Measurements from ENCODE around the gene MAST2. TPM values are rescaled to one million over a fixed set of nuclear protein-coding genes. Genes with fewer than 3 reads are reported as not detected.
A peak's percentile ranks its signal among the peaks of the same experiment; 100 is the strongest.

Gene MAST2
- total RNA-seq, 3 donors from 2014 or later: 28.0 to 34.4 (median 31.6) TPM

DNA sequence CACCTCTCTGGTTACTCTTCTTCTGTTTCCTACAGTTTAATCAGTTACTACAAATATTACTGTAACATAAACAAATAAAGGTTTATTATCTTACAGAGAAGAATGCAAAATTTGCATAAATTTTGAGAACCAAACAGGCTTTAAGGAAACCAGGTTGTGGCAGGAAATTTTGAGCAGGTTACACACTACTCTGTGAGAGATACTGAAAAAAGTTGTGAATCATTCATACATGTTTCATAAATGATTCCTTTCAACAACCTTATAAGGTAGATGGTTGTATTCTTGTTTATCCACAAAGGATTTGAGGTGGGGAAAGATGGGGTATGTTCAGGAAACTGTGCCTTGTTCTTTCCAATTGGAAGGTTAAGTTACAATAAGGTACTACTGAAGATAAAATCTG lies 58.6 kb downstream of the MAST2 start:
- Histone ChIP-seq H3K27ac (no peak overlapping the region), H3K27me3 (no peaks in the 10 kb centered on the region), H3K36me3 (no peaks in the 10 kb centered on the region), H3K4me3 (no peak overlapping the region), H3K4me1 (no peaks in the 10 kb centered on the region), H3K9me3 (no peaks in the 10 kb centered on the region)
- no peak for DNase-seq (ENCODE audit: low spot score in 2 of 2)
- intact Hi-C loops (cut with DNase I; ENCODE audit: low total_unique reads): no loop called here
- TF ChIP-seq POLR2AphosphoS5 (IDR thresholded peaks at IDR 0.05) (no peak), POLR2A (IDR thresholded peaks at IDR 0.05) (no peak)
- TF ChIP-seq, protein P1, sequence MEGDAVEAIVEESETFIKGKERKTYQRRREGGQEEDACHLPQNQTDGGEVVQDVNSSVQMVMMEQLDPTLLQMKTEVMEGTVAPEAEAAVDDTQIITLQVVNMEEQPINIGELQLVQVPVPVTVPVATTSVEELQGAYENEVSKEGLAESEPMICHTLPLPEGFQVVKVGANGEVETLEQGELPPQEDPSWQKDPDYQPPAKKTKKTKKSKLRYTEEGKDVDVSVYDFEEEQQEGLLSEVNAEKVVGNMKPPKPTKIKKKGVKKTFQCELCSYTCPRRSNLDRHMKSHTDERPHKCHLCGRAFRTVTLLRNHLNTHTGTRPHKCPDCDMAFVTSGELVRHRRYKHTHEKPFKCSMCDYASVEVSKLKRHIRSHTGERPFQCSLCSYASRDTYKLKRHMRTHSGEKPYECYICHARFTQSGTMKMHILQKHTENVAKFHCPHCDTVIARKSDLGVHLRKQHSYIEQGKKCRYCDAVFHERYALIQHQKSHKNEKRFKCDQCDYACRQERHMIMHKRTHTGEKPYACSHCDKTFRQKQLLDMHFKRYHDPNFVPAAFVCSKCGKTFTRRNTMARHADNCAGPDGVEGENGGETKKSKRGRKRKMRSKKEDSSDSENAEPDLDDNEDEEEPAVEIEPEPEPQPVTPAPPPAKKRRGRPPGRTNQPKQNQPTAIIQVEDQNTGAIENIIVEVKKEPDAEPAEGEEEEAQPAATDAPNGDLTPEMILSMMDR (IDR thresholded peaks at IDR 0.05): no peak

DNA sequence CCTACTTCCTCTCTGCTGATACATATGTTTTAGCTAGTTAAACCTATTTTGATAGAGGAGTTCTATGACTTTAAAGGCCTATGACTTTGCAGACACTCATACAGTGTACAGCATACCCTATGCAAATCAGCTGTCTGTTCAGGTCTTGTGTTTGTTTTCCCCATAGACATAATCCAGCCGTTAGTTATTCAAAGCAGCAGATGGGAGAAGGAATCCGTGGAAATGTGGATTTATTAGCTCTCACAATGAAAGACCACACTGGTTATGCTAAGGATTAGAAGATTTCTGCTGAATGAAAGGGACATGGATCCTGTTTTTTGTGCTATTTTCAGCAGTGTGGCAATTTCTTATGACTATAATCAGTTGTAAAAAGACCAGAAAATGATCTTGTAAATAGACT lies 59.8 kb downstream of the MAST2 start:
- Histone ChIP-seq H3K4me3 (no peak overlapping the region), H3K4me1 (no peaks in the 10 kb centered on the region), H3K9me3 (no peaks in the 10 kb centered on the region), H3K27ac (no peak overlapping the region), H3K27me3 (no peaks in the 10 kb centered on the region), H3K36me3 (no peaks in the 10 kb centered on the region)
- TF ChIP-seq POLR2AphosphoS5 (IDR thresholded peaks at IDR 0.05): no peak
- no peak for TF ChIP-seq POLR2A (IDR thresholded peaks at IDR 0.05)
- TF ChIP-seq, protein P1 (IDR thresholded peaks at IDR 0.05): no peak
- no peak for DNase-seq (ENCODE audit: low spot score in 2 of 2)
- intact Hi-C loops (cut with DNase I; ENCODE audit: low total_unique reads): no loop called here

DNA sequence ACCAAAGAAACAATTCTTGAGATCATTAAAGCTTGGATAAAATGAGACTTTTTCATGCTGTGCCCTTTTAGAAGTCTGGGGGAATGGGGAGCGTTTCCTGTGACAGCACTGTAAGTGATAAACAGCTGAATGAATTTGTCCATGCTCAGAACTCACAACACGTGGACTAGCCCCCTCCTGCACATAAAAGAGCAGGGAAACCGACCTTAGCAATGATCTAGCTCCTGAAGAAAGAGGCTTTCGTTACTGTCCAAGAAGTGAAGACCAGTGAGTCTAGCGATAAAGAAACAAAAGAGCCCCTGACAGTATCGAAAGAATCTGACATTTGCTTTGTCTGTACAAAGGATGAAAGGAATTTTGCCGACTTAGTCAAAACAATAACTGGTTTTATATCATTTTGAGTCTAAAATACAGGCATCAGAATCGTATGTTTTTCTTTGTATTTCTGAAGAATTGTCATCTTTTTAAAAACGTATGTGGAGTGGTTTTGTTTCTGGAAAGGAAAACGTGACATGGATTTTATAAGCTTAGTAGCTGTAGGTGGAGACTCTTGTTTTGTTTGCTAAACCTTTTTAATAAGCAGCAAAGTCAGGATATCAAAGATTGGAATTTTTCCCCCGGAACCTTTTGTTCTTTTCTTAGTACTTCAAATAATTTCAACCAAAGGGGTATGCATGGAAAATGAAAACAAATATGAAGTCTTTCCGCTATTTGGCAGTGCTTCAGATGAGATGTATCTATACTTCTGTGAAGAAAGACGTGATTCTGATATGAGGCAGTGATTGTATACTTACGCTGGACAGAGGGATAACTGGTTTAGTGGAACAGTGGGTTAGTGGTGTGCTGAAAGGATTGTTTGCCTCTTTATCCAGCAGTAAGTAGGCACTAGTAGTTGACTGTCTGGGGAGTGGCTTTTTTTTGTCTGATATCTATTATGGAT lies 61.0 kb downstream of the MAST2 start:
- Histone ChIP-seq H3K27ac (no peak overlapping the region), H3K27me3 (no peaks in the 10 kb centered on the region), H3K4me3 (peak overlapping the region; percentile 24 to 59 (median 41)), H3K36me3 (no peaks in the 10 kb centered on the region), H3K4me1 (no peaks in the 10 kb centered on the region), H3K9me3 (no peaks in the 10 kb centered on the region)
- intact Hi-C loops (cut with DNase I; ENCODE audit: low total_unique reads): no loop called here
- no peak for DNase-seq (ENCODE audit: low spot score in 2 of 2)
- no peak for TF ChIP-seq POLR2AphosphoS5 (IDR thresholded peaks at IDR 0.05)
- TF ChIP-seq, protein P1 (IDR thresholded peaks at IDR 0.05): no peak

DNA sequence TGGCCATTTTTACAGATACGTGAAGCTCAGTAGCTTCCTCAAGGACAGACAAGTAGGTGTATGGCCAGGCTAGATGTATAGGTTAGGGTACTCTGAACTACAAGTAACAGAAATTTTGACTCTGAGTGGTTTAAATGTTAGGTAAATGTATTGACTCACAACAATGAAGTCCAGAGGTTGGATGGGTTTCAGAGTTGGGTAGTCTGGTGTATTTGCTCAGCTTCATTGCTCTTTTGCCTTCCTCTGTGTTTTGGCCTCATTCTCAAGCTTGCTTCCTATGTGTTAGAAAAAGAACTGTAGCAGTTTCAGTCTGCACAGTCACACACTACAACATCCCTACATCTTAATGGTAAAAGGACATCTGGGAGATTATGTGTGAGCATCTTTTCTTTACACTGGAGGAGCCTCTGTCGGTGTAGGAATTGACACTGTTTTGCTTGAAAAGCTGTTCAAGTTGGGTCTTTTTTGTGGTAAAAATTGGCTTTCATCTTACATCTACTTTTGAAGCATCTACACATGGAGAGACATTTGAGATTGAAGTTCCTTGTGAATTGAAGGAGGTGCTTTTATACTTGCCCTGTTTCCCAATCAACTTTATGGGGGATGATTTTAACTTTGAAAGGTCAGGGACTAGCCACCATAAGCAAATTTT lies 64.4 kb downstream of the MAST2 start:
- intact Hi-C loops (cut with DNase I; ENCODE audit: low total_unique reads): no loop called here
- H3K27me3 ChIP-seq: no peaks in the 10 kb centered on the region
- TF ChIP-seq POLR2A (IDR thresholded peaks at IDR 0.05) (no peak), POLR2AphosphoS5 (IDR thresholded peaks at IDR 0.05) (no peak)
- TF ChIP-seq, protein P1 (IDR thresholded peaks at IDR 0.05): no peak
- no peak overlapping the region for H3K4me3 ChIP-seq
- no peak for DNase-seq (ENCODE audit: low spot score in 2 of 2)
- H3K4me1 ChIP-seq: no peaks in the 10 kb centered on the region
- H3K36me3 ChIP-seq: no peaks in the 10 kb centered on the region
- no peak overlapping the region for H3K27ac ChIP-seq
- no peaks in the 10 kb centered on the region for H3K9me3 ChIP-seq

DNA sequence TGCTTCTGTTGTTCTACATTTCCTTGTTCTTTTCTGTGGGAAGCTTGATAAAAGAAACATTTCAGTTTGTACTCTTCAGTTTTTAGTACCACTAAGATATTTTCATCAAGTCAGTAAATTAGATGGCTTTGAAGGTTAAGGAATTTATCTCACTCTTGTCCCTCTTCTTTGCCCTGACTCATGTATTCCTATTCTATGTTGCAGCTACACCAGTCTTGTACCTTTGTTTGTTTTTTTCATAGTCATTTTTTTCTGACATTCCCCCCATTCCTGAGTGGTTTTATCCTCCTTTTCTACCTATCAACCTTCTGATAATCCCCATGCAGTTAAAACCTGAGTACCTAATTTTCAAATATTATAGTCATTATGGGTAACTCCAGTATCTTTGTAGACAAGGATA lies 65.4 kb downstream of the MAST2 start:
- DNase-seq (ENCODE audit: low spot score in 2 of 2): no peak
- Histone ChIP-seq H3K27ac (no peak overlapping the region), H3K27me3 (no peaks in the 10 kb centered on the region), H3K4me3 (no peak overlapping the region), H3K9me3 (no peaks in the 10 kb centered on the region), H3K36me3 (no peaks in the 10 kb centered on the region), H3K4me1 (no peaks in the 10 kb centered on the region)
- intact Hi-C loops (cut with DNase I; ENCODE audit: low total_unique reads): no loop called here
- TF ChIP-seq POLR2A (IDR thresholded peaks at IDR 0.05): no peak
- TF ChIP-seq, protein P1 (IDR thresholded peaks at IDR 0.05): no peak
- TF ChIP-seq POLR2AphosphoS5 (IDR thresholded peaks at IDR 0.05): no peak

Measured in breast epithelium (tissue), 4 donors.